Stimulated activated CD8-positive, alpha-beta memory T cell treated with anti-CD3 and anti-CD28 coated beads, Interleukin-7, amount 100 ng/mL, for 48 hours (primary cell): ENCODE measurements around the gene SMIM45.

Source experiments
- DNase-seq, 2 donors: peaks; one replicate each; pipeline ENCODE4 v3.0.0-alpha.2; 2020; ENCODE audit warnings: low read depth in 1 of 2; ENCODE audit errors: extremely low read depth in 1 of 2

Gene SMIM45

DNA sequence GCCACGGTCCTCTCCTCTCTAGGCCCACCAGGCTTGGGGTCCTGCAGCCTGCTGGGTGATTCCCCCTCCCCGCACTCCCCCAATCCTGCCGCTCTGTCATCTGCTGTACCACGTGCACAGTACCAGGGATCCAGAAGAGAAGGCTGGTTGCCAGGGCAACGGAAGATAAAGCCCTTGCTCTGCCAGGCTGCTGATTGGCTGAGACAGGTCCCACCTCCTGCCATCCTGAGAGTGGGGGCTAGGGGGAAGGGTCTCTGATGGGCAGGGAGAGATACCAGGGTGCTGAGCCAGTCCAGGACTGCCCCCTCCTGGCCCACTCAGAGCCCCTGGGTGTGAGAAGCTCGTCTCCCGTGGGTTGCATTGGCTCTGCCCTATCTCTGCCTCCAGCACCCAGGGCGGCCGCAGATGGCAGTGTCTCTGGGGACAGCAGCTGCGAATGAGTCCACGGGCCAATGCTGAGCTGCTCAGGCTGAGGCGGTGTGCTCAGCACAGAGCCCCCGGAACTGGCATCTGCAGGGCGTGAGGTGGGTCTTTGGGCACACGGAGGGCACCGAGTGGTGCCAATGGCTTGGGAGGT, at the start of gene SMIM45:
Gene SMIM45, plus strand, starts transcription at position 253 of the 577 bp plus-strand sequence.
- no peak for DNase-seq

DNA sequence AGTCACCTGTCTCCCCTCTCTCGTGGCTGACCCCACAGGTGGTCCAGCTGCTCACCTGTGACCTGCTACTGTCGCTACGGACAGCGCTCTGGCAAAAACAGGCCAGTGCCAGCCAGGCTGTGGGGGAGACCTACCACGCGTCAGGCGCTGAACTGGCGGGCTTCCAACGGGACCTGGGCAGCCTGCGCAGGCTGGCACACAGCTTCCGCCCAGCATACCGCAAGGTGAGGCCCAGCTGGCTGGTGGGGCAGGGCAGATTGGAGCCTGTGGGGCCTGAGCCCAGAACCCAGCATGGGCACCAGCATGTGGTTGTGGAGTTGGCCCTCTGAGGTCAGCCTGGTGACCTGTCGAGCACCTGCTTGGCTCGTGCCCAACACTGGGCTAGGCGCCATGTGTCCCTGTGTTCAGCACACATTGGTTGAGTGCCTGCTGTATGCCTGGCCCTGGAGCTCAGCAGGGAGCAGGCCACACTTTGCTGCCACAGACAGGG, 49.0 kb upstream of the SMIM45 start:
- no peak for DNase-seq

- no peak for DNase-seq
Observed at GRCh38 chr22:41904450-41905410, 47.2 kb upstream of the SMIM45 start.

DNA sequence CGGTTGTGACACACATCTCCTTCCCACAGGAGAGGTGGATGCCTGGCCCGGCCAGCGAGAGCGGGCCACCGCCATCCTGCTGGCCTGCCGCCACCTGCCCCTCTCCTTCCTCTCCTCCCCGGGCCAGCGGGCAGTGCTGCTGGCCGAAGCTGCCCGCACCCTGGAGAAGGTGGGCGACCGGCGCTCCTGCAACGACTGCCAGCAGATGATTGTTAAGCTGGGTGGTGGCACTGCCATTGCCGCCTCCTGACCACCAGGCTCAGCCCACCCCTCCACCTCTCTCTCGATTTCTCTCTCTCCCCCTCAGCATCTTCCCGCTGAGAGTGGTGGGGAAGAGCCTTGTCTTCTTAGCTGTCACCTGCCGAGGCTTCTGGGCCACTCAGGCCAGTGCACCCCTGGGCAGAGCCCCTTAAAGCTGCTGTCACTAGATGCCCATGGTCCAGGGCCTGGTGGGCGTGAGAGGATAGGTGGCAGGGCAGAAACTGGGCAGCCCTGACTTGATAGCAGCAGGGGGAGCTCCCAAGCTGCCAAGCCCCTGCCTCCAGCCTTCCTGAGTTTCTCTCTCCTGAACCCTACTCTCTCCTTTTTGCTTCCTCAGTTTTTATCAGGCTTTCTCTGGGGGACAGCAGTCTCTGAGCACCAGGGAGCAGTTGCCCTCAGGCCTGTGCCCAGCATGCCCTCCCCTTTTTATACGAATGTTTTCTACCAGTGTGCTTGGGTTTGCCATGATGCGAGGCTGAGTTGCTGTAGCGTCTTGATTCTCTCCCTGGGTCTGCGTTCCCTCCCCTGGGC, 46.3 kb upstream of the SMIM45 start:
- no peak for DNase-seq

GRCh38 chr22:41906822-41907221, 45.1 kb upstream of the SMIM45 start:
- no peak for DNase-seq

- DNase-seq, result no peak
Observed at GRCh38 chr22:41907436-41908401, 44.2 kb upstream of the SMIM45 start.

GRCh38 chr22:41908411-41909309, 43.3 kb upstream of the SMIM45 start:
- DNase-seq, result no peak

- DNase-seq, result no peak
Observed at GRCh38 chr22:41909310-41910049, 42.5 kb upstream of the SMIM45 start.

DNA sequence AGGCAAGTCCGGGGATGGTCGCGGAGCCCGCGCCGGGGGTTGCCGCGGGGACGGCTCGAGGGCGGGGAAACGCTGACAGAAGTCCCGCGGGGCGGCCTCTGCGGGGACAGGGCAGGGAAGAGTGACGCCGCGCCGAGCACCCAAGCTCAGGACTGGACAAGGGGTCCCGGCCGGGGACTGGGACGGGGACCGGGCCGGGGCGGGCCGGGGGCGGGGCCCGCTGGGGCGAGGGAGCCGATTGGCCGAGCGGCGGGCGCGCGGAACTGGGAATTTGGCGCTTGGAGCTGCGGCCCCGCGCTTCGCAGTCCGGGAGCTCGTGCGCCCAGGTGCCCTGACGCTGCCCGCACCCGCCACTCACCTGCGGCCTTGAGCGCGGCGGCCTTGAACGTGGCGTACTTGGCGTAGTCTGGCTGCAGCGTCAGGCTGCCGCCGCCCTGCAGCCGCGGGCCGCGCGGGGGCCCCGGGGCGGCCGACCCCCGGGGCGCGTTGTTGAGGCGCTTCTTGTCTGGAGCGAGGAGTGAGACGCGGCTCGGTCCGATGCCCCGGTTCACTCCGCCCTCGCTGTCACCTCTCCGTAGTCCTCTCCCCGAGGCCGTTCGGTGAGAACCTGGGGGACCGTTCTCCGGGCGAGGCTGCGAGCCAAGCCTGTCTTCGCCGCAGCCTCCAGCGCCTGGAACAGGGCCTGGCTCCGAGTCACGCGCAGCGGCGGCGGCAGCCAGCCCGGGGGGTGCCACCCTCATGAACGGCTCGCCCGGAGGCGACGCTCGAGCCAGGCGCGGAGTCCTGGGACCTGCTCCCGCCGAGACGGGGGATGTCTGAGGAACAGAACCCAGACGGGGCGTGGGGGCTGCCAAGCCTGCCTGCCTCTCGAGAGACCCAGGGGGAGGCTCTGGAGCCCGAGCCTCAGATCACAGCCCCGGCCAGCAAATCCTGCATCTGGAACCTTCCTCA, 41.6 kb upstream of the SMIM45 start:
- DNase-seq, result no peak

DNA sequence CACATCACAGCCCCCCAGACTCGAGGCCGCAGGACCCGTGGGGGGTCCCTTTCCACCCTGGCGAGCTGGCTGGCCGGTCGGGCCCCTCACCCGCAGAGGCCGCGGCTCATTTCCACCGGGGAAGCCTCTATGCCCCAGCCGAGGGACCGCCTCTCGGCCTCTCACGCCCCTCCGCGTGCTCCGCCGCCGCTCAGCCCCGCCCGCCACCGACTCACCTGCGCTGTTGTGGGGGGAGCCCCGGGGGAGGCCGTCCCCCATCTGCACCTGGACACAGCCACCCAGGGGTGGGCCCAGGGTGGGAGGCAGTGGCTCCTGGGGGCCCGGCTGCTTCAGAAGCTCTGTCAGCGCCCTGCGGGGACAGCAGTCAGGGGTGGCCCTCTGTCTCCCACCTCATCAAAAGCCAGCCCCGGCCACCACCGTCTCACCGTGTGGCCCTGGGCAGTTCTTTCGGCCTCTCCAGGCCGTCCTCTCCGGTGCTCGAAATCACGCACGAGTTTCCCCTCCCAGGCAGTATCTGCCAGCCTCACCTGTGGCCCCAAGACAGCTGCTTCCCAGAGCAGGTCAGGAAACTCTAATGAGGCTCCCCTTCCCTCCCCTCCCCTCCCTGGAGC, 40.8 kb upstream of the SMIM45 start:
- no peak for DNase-seq

DNA sequence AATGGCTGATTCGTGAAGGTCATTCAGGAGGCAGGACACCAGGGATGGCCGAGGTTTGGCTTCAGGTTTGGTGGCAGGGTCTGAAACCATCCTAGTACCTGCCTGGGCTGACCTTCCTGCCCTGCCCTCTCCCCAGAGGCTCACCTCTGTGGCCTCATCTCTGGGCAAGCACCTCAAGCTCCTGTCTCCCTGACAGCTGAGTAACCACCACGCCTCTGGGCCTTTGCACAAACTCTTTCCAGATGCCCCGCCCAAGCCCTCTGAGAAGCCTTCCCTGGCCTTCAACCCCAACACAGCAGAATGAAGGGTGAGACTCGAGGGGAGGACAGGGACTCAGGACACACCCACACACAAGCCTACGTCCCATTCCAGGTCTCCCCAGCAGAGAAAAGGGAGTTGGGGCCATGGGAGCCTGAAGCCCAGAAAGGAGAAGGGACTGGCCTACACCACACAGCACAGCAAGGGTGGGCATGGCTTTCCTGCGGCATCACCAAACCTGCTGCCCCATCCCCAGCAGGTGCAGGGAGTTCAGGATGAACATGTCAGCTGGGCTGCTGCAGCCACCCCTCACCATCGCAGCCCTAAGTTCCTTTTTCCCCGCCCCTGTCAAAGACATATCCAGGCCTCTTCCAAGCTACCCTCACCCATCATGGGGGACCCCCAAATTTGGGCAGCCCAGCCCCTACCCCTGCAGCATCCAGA, 39.5 kb upstream of the SMIM45 start:
- no peak for DNase-seq

GRCh38 chr22:41913040-41913719, 38.8 kb upstream of the SMIM45 start:
- no peak for DNase-seq

DNA sequence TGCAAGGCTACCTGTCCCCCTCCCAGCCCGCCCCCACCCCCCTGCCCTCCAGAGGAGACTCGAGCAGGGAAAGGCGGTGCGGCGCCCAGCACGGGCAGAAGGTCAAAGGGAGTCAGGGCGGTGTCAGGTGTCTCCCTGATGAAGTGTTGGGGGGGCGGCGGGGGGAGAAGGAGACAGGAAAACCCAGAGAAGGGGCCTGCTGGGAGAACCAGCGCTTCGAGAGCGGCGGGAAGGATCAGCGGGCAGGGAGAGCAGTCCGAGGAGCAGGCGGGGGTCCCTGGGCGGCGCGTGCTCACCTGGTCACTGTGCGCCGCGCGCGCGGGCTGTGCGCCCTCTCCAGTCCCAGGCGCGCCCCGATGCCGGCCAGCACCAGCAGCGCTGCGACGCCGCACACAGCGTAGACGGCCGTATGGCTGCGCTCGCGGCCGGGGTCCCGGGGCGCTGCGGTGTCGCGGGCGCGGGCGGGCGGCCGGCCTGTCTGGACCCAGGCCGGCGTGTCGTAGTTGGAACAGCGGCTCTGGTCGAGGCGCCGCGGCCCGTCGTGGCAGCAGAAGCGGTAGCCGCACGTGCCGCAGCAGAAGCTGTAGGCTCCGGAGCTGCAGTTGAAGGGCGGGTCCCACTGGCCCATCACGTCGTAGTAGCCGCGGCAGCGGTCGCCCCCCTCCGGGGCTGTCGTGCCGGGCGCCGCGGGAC, 38.0 kb upstream of the SMIM45 start:
- no peak for DNase-seq

GRCh38 chr22:41914611-41915034, 37.3 kb upstream of the SMIM45 start:
- DNase-seq, result no peak
